K562 (cell line): ENCODE measurements around the gene ADNP. TPM values are rescaled to one million over a fixed set of nuclear protein-coding genes. Genes with fewer than 3 reads are reported as not detected.

ENCODE experiments used
- CHCHD3 ChIP-seq: fragments of 250-450 bp; sonication (Bioruptor Pico); IDR thresholded peaks from 2 replicates; pipeline ENCODE4 v2.1.2; 2022; ENCODE audit warnings: mild to moderate bottlenecking
- CLOCK ChIP-seq: fragments of 250-450 bp; sonication (Bioruptor Pico); IDR thresholded peaks from 2 replicates; pipeline ENCODE4 v1.4.0; 2020; ENCODE audit warnings: mild to moderate bottlenecking, moderate library complexity, borderline replicate concordance
- CTCFL ChIP-seq: IDR thresholded peaks from 2 replicates; pipeline ENCODE4 v1.6.1; 2011; ENCODE audit warnings: borderline replicate concordance, low read depth, mild to moderate bottlenecking, moderate library complexity, low read length; ENCODE audit not compliant: insufficient read depth, poor library complexity, severe bottlenecking
- DPF2 ChIP-seq: fragments of 450-650 bp; IDR thresholded peaks from 2 replicates; pipeline ENCODE4 v1.6.1; 2016
- EP400 ChIP-seq: fragments of 450-650 bp; IDR thresholded peaks from 2 replicates; pipeline ENCODE4 v1.6.1; 2017; ENCODE audit warnings: antibody characterized with exemption, mild to moderate bottlenecking, moderate library complexity
- ESRRB ChIP-seq: fragments of 250-450 bp; sonication (Bioruptor Pico); IDR thresholded peaks from 2 replicates; pipeline ENCODE4 v1.5.0; 2020; ENCODE audit warnings: mild to moderate bottlenecking, moderate library complexity, borderline replicate concordance
- FOXJ3 ChIP-seq: sonication (generic); formaldehyde crosslinking; IDR thresholded peaks from 2 replicates; pipeline ENCODE4 v1.4.0; 2020; ENCODE audit warnings: mild to moderate bottlenecking, missing genetic modification reagents
- GATAD2A ChIP-seq: fragments of 450-650 bp; IDR thresholded peaks from 2 replicates; pipeline ENCODE4 v1.6.1; 2017
- HDAC6 ChIP-seq: IDR thresholded peaks from 2 replicates; pipeline ENCODE4 v1.6.1; 2012; ENCODE audit warnings: low read depth, mild to moderate bottlenecking, control low read depth, inconsistent platforms, low read length, moderate library complexity
- HINFP ChIP-seq: fragments of 450-650 bp; conservative IDR thresholded peaks from 2 replicates; pipeline ENCODE4 v1.6.1; 2016; ENCODE audit warnings: missing genetic modification characterization, low read depth, mild to moderate bottlenecking, control low read depth, missing compliant biosample characterization
- JUN ChIP-seq, 2 experiments: sonication (generic) in 1 of 2; formaldehyde crosslinking in 1 of 2; IDR thresholded peaks; 2 replicates each; pipeline versions ENCODE4 v1.6.1 to v1.8.0; 2012 to 2022; ENCODE audit warnings: borderline replicate concordance in 2 of 2, mild to moderate bottlenecking in 2 of 2, improper control_type of control experiment in 1 of 2, low read depth in 1 of 2, low read length in 1 of 2, missing genetic modification reagents in 1 of 2
- KHSRP ChIP-seq: fragments of 450-650 bp; IDR thresholded peaks from 2 replicates; pipeline ENCODE4 v1.6.1; 2017
- KLF16 ChIP-seq: IDR thresholded peaks from 2 replicates; pipeline ENCODE4 v1.6.1; 2016; ENCODE audit warnings: antibody characterized with exemption
- MYNN ChIP-seq, 2 experiments: sonication (generic); formaldehyde crosslinking in 1 of 2; IDR thresholded peaks; 2 replicates each; pipeline versions ENCODE4 v1.5.0 to v1.6.1; 2016 to 2020; ENCODE audit warnings: antibody characterized with exemption in 1 of 2, missing genetic modification reagents in 1 of 2
- PATZ1 ChIP-seq: fragments of 250-450 bp; sonication (Bioruptor Pico); IDR thresholded peaks from 2 replicates; pipeline ENCODE4 v1.5.0; 2020; ENCODE audit warnings: mild to moderate bottlenecking, borderline replicate concordance
- RFX1 ChIP-seq: fragments of 450-650 bp; IDR thresholded peaks from 2 replicates; pipeline ENCODE4 v1.6.1; 2016; ENCODE audit warnings: mild to moderate bottlenecking, moderate library complexity
- STAT5A ChIP-seq: IDR thresholded peaks from 2 replicates; pipeline ENCODE4 v1.6.1; 2012; ENCODE audit warnings: low read length, inconsistent platforms, borderline replicate concordance
- TAF15 ChIP-seq: fragments of 200-400 bp; formaldehyde crosslinking; IDR thresholded peaks from 2 replicates; pipeline ENCODE4 v1.6.1; 2017; ENCODE audit warnings: mild to moderate bottlenecking, low read depth, low read length, moderate library complexity
- TARDBP ChIP-seq: fragments of 450-650 bp; IDR thresholded peaks from 2 replicates; pipeline ENCODE4 v1.6.1; 2016
- TCF7L2 ChIP-seq: fragments of 150-350 bp; IDR thresholded peaks from 2 replicates; pipeline ENCODE4 v1.6.1; 2016; ENCODE audit warnings: low read depth, mild to moderate bottlenecking, low read length, moderate library complexity
- ZNF24 ChIP-seq: fragments of 450-650 bp; IDR thresholded peaks from 2 replicates; pipeline ENCODE4 v1.6.1; 2016
- ZNF408 ChIP-seq: fragments of 250-450 bp; sonication (Bioruptor Pico); IDR thresholded peaks from 2 replicates; pipeline ENCODE4 v1.4.0; 2020; ENCODE audit warnings: low read depth, mild to moderate bottlenecking, moderate library complexity
- polyA plus RNA-seq, 8 experiments: library from polyadenylated mRNA; depleted of rRNA in 4 of 8; stranded (reverse) in 5 of 8; unstranded in 3 of 8; fragments of >200 nt; fragmentation: Nextera tagmentation in 2 of 8; fragmentation: Illumina TruSeq in 1 of 8; extraction: Ambion mirVana in 2 of 8; extraction: Trizol in 1 of 8; gene quantifications; 2 replicates each; pipeline versions ENCODE4 v1.2.1 to v1.2.3, GENCODE V29; 2011 to 2014; ENCODE audit warnings: inconsistent platforms in 1 of 8, missing spikeins in 1 of 8
- total RNA-seq, 7 experiments: library from RNA; depleted of rRNA in 6 of 7; stranded (reverse); fragments of >200 nt in 6 of 7; fragmentation: Illumina TruSeq in 2 of 7; extraction: Trizol in 2 of 7; gene quantifications; 2 replicates each; pipeline versions ENCODE4 v1.2.1 to v1.2.3, GENCODE V29; 2011 to 2021; ENCODE audit warnings: low replicate concordance in 1 of 7

The ADNP gene
- total and polyA plus RNA-seq, 9 of the 15 experiments (the other 6 are each of a cell fraction or from before 2014, with no cell fraction given): 17.8 to 59.9 (median 25.3) TPM

- TF ChIP-seq EP400: no peak
- TF ChIP-seq CHCHD3 (CRISPR knock-in tag): no peak
- TF ChIP-seq GATAD2A: no peak
- no peak for TF ChIP-seq HINFP (tag)
- TF ChIP-seq CLOCK (CRISPR knock-in tag): no peak
- no peak for TF ChIP-seq TCF7L2
- TF ChIP-seq TARDBP: no peak
- no peak for TF ChIP-seq HDAC6
- no peak for TF ChIP-seq ZNF408 (CRISPR knock-in tag)
- TF ChIP-seq DPF2: no peak
- no peak for TF ChIP-seq KHSRP
- no peak for TF ChIP-seq KLF16
- no peak for TF ChIP-seq PATZ1 (CRISPR knock-in tag)
- peak; percentile 90 for TF ChIP-seq JUN (IDR thresholded peaks at IDR 0.05; ENCODE audit: borderline replicate concordance, low read depth, low read length)
- no peak for TF ChIP-seq JUN (CRISPR knock-in tag; IDR thresholded peaks at IDR 0.05; ENCODE audit: borderline replicate concordance)
- TF ChIP-seq ESRRB: no peak
- no peak for TF ChIP-seq MYNN (IDR thresholded peaks at IDR 0.05)
- no peak for TF ChIP-seq MYNN (CRISPR knock-in tag; IDR thresholded peaks at IDR 0.05)
- TF ChIP-seq FOXJ3 (CRISPR knock-in tag): no peak
- no peak for TF ChIP-seq STAT5A
- no peak for TF ChIP-seq RFX1
- no peak for TF ChIP-seq TAF15
- TF ChIP-seq CTCFL: no peak
- TF ChIP-seq ZNF24: peak; percentile 72
These were observed 48.9 kb upstream of the ADNP start (continued) for GRCh38 chr20:50980071-50980681.
